ENCODE data around the gene SLC8A2.

DNA sequence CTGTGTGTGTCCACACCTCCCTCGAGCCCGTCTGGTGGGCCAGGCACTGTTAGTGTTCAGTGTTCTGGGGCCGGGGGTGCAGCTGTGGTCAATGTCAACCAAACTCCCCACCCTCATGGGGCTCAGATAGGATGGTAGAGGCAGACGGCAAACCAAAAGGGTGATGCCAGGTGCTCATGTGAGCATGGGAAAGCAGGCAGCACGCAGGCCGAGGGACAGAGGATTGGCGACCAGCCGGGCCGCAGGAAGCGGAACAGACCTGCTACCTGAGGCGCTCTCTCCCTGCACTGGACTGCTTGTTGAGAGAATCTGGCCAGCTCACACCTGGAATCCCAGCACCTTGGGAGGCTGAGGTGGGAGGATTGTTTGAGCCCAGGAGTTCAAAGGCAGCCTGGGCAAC, 93.4 kb downstream of the SLC8A2 start:
- TF ChIP-seq SUZ12 (IDR thresholded peaks at IDR 0.05; ENCODE audit: extremely low read depth, insufficient read depth, insufficient read length), result no peak
- no peak for TF ChIP-seq YY1 (IDR thresholded peaks at IDR 0.05; ENCODE audit: insufficient read depth, insufficient read length)

All from NT2/D1 (cell line).